ENCODE data around the gene CRIP2.

Gene CRIP2

GRCh38 chr14:105445290-105445689, 29.3 kb upstream of the CRIP2 start:
- no peak for DNase-seq

- no peak for DNase-seq
Measured at GRCh38 chr14:105445901-105446845, 28.4 kb upstream of the CRIP2 start.

GRCh38 chr14:105446971-105447370, 27.6 kb upstream of the CRIP2 start:
- DNase-seq, result no peak

GRCh38 chr14:105447651-105448640, 26.7 kb upstream of the CRIP2 start:
- DNase-seq, result no peak

GRCh38 chr14:105448706-105449111, 25.9 kb upstream of the CRIP2 start:
- no peak for DNase-seq

GRCh38 chr14:105449276-105450122, 25.1 kb upstream of the CRIP2 start:
- no peak for DNase-seq

- DNase-seq, result no peak
Measured at GRCh38 chr14:105450123-105450505, 24.5 kb upstream of the CRIP2 start.

- no peak for DNase-seq
Measured at GRCh38 chr14:105450864-105451720, 23.5 kb upstream of the CRIP2 start.

- DNase-seq, result no peak
Measured at GRCh38 chr14:105452963-105453362, 21.7 kb upstream of the CRIP2 start.

GRCh38 chr14:105453847-105454246, 20.8 kb upstream of the CRIP2 start:
- no peak for DNase-seq

- no peak for DNase-seq
Measured at GRCh38 chr14:105455086-105455640, 19.5 kb upstream of the CRIP2 start.

- no peak for DNase-seq
Measured at GRCh38 chr14:105455766-105456660, 18.6 kb upstream of the CRIP2 start.

- no peak for DNase-seq
Measured at GRCh38 chr14:105456736-105457617, 17.6 kb upstream of the CRIP2 start.

GRCh38 chr14:105458010-105458409, 16.6 kb upstream of the CRIP2 start:
- no peak for DNase-seq

GRCh38 chr14:105458571-105458970, 16.1 kb upstream of the CRIP2 start:
- no peak for DNase-seq

GRCh38 chr14:105460116-105460515, 14.5 kb upstream of the CRIP2 start:
- DNase-seq, result no peak

GRCh38 chr14:105460616-105461015, 14.0 kb upstream of the CRIP2 start:
- DNase-seq, result no peak

GRCh38 chr14:105461903-105462302, 12.7 kb upstream of the CRIP2 start:
- DNase-seq, result no peak

GRCh38 chr14:105464501-105464900, 10.1 kb upstream of the CRIP2 start:
- DNase-seq, result no peak
